Measurements from ENCODE around the gene WDTC1. TPM values are rescaled to one million over a fixed set of nuclear protein-coding genes. Genes with fewer than 3 reads are reported as not detected.

Gene WDTC1
- 18.2 and 18.6 TPM in 2 replicates for total RNA-seq (ENCODE audit: low replicate concordance)

GRCh38 chr1:27234049-27234882, at the start of gene WDTC1:
Gene WDTC1 (plus strand): TSS chr1:27234632. CDS start chr1:27261055, 26,423 bp downstream.

GRCh38 chr1:27321813-27322568, 87.6 kb downstream of the WDTC1 start, which contains the start of gene TMEM222:
Gene TMEM222 (plus strand): TSS chr1:27322163. CDS start chr1:27322198, 35 bp downstream.

GRCh38 chr1:27341525-27342252, 107.3 kb downstream of the WDTC1 start, which contains the start of gene SYTL1:
Gene SYTL1 (plus strand): TSS chr1:27342022. CDS start chr1:27345335, 3,313 bp downstream.

Other genes with a start within 250 kb of the WDTC1 start
- 5.3 and 11.7 TPM in 2 replicates for gene TRNP1, start 240.9 kb upstream of the WDTC1 start, total RNA-seq (ENCODE audit: low replicate concordance)
- 3.7 and 3.9 TPM in 2 replicates for gene TENT5B, start 221.8 kb upstream of the WDTC1 start, total RNA-seq (ENCODE audit: low replicate concordance)
- gene SLC9A1, start 79.5 kb upstream of the WDTC1 start, total RNA-seq (ENCODE audit: low replicate concordance) = 1.5 and 3.2 TPM in 2 replicates
- 22.9 and 23.6 TPM in 2 replicates for gene TMEM222, start 87.5 kb downstream of the WDTC1 start, total RNA-seq (ENCODE audit: low replicate concordance)
- 0.08 TPM in 1 of 2 replicates, not detected in the other for gene SYTL1, start 107.4 kb downstream of the WDTC1 start, total RNA-seq (ENCODE audit: low replicate concordance)
- gene MAP3K6, start 132.3 kb downstream of the WDTC1 start, total RNA-seq (ENCODE audit: low replicate concordance) = 10.8 and 16.3 TPM in 2 replicates
- not detected in 2 replicates for gene FCN3, start 140.2 kb downstream of the WDTC1 start, total RNA-seq (ENCODE audit: low replicate concordance)
- not detected in 2 replicates for gene CD164L2, start 148.7 kb downstream of the WDTC1 start, total RNA-seq (ENCODE audit: low replicate concordance)
- gene GPR3, start 158.0 kb downstream of the WDTC1 start, total RNA-seq (ENCODE audit: low replicate concordance) = under 0.01 and 0.30 TPM in 2 replicates